HG02885 (cell line): ENCODE measurements around the gene ABCB6.

Experiments used
- ATAC-seq: cut with Tn5 transposase; IDR thresholded peaks from one replicate; pipeline ENCODE4 v1.9.1; 2021; ENCODE audit warnings: mild to moderate bottlenecking; ENCODE audit not compliant: unreplicated experiment, poor library complexity

The ABCB6 gene

DNA sequence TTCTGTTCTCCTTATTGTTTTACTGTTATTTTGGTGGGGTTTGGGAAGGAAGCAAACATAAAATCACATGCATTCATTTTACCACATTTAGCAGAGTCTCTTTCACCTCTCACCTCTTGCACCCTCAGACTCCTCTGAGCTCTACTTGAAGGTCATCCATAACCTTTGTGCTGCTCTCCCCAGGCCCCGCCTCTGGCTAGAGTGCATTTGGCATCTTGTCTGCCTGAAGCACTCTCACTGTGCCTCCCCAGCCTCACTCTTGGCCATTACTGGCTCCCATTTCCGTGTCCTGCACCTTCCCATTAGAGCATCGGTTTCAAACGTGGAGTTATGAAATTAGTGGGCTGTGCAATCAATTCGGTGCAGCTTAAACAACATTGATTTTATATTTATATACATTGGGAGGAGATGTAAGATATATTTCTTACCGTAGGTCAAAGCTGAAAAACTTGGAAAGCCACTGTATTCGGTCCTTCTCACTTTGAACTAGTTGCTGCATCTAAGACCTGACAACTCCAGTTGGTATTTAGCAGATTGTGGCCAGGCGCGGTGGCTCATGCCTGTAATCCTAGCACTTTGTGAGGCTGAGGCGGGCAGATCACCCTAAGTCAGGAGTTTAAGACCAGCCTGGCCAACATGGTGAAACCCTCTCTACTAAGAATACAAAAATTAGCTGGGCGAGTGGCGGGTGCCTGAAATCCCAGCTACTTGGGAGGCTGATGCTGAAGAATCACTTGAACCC lies 19.1 kb downstream of the ABCB6 start:
- no peak for ATAC-seq

DNA sequence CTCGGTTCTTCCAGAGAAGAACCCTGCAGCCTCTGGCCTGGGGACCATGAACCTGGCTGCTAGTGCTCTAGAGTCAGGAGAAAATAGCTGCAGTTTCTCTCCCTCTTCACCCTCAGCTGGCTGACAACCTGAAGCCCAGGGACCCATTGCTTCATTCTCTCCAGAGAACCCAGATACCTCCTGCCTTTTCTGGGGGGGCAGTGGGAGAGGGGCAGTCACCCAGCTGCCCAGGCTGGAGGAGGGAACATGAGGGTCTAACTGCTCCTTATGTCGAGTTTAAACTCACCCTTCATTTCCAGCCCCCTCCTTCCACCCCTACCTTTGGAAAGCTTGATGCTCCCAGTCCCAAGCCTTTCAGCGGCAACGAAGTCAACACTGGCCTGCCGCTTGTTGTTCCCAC lies 19.8 kb downstream of the ABCB6 start:
- ATAC-seq, result no peak

DNA sequence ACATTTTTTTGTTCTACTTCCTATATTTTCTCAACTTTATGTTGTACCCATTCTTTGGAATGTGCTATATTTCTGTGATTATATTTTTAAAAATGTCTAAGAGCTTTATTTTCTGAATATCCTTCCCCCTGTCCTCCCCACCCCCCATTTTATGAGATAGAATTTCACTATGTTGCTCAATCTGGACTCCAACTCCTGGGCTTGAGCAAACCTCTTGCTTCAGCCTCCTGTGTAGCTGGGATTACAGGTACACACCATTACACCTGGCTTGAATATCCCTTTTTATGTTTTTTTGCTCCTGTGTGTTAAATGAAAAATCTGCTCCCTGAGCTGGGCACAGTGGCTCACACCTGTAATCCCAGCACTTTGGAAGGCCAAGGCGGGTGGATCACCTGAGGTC lies 21.4 kb downstream of the ABCB6 start:
- ATAC-seq, result no peak

DNA sequence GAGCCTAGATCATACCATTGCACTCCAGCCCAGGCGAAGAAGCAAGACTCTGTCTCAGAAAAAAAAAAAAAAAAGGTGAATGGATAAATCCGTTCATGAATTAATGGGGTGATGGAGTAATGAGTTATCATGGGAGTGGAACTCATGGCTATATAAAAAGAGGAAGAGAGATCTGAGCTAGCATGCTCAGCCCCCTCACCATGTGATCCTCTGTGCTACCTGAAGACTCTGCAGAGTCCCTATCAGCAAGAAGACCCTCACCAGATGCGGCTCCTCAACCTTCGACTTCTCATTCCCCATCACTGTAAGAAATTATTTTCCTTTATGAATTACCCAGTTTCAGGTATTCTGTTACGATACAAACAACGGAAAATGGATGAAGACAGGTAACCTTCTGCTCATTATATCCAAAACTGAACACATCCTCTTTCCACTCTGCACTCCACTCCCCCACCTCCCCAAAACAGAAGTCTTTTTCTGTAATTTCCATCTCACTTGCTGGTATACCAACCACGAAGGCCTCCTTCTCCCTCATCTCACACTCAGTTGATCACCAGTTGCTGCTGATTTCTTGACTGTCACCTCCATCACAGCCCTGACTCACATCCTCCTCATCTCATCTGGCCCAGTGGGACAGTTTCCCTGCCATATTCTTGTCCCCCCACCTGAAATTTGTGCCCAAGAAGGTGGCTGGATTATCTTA lies 31.9 kb downstream of the ABCB6 start:
- ATAC-seq, result no peak

DNA sequence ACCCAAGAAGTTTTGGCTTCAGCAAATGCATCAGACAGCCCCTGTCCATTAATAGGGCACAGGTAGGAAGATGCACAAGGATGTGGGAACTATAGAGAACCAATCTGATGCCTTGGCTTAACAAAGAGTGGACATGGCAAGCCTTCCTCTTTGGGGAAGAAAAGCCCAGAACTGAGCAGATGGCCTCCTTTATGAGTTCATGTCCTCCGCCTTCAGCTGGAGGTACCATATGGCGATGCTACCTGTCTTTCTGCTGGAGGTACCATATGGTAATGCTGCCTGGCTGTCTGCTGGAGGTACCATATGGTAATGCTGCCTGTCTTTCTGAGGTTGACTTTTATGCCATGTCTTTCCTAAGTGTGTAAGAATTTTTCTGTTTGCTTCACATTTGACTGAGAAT lies 34.6 kb downstream of the ABCB6 start:
- no peak for ATAC-seq

DNA sequence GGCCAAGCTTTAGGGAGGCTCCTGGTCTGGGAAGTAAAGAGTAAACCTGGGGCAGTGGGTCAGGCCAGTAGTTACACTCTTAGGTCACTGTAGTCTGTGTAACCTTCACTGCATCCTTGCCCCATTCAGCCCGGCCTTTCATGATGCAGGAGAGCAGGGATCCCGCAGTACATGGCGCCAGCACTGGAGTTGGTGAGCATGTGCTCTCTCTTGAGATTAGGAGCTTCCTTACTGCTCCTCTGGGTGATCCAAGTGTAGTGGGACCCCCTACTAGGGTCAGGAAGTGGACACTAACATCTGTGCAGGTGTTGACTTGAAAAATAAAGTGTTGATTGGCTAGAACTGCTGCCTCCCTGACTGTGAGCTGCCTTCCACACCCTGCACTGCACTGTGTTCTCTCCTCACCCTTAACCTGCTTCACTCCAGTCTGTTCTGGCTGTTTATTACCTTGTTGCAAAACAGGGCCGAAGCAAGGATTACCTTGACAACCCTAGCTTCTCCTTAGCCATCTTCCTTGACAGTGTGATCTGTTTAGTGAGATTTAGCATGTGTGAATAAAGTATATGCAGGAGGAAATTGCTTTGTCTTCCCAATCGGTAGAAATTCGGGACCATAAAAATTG lies 35.5 kb downstream of the ABCB6 start:
- ATAC-seq, result no peak

DNA sequence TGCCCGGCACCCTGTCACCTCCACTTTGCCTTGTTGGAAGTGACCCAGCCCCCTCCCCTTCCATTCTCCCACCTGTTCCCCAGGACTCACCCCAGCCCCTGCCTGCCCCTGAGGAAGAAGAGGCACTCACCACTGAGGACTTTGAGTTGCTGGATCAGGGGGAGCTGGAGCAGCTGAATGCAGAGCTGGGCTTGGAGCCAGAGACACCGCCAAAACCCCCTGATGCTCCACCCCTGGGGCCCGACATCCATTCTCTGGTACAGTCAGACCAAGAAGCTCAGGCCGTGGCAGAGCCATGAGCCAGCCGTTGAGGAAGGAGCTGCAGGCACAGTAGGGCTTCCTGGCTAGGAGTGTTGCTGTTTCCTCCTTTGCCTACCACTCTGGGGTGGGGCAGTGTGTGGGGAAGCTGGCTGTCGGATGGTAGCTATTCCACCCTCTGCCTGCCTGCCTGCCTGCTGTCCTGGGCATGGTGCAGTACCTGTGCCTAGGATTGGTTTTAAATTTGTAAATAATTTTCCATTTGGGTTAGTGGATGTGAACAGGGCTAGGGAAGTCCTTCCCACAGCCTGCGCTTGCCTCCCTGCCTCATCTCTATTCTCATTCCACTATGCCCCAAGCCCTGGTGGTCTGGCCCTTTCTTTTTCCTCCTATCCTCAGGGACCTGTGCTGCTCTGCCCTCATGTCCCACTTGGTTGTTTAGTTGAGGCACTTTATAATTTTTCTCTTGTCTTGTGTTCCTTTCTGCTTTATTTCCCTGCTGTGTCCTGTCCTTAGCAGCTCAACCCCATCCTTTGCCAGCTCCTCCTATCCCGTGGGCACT lies 36.2 kb downstream of the ABCB6 start:
- ATAC-seq, result no peak

DNA sequence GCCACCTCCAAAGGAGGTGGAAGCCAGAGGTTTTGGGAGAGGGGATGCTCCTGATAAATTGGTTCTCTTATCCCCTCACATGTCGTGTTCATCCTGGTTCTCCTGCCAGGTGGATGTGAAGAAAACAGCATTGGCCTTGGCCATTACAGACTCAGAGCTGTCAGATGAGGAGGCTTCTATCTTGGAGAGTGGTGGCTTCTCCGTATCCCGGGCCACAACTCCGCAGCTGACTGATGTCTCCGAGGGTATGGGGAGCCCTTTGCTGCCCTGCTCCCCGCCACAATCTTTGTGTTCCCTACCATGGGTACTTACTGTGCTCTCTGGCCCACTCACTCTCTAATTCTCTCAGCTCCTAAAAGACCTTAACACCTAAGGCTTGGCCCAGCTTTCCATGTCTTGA lies 37.2 kb downstream of the ABCB6 start:
- no peak for ATAC-seq

DNA sequence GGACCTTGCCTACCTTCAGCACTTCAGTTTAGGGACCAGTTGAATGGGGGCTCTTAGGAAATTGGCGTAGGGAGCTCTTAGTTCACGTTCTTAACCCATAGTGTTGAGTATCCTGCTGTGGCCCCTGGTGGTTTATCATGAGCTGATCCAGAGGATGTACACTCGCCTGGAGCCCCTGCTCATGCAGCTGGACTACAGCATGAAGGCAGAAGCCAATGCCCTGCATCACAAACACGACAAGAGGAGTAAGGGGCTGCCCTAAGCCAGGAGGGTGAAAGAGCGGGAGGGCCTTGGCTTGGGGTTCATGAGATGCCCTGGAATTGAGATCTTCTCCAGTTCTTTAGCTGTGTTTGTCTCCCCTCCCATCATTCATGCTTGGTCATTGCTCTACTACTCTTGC lies 37.8 kb downstream of the ABCB6 start:
- ATAC-seq, result no peak

DNA sequence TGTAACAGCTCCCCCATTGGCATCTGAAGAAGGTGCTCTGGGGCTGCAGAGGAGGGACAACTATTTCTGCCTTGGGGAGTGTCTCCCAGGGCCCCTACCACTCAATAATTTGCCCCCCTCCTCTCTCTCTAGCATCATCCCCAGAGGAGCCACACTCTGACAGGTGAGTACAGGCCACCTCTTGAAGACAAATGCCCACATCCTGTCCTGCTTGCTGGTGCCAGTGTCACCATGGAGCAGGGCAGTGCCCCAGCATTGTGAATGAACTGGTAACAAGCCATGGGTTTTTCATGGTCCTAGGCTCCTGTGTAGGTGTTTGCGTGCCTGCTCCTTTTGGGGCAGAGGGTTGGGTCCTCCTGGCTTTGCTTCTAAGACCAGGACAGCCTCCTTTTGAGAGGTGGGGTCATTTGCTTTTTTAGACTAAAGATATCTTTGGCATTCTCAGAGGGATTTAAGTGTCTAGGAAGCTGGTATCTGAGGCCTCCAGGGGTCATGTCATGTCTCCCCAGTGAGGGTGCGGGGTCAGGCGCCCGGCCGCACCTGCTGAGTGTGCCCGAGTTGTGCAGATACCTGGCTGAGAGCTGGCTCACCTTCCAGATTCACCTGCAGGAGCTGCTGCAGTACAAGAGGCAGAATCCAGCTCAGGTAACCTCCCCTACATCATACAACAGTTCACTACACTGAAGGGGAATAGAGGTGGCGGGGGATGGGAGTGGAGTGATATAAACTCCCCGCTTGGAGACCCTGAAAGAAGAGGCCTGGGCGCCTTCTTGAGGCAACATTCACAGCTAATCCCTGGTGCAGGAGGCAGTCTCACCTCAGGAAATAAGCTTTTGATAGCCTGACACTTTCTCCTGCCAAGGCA lies 38.9 kb downstream of the ABCB6 start:
- no peak for ATAC-seq

DNA sequence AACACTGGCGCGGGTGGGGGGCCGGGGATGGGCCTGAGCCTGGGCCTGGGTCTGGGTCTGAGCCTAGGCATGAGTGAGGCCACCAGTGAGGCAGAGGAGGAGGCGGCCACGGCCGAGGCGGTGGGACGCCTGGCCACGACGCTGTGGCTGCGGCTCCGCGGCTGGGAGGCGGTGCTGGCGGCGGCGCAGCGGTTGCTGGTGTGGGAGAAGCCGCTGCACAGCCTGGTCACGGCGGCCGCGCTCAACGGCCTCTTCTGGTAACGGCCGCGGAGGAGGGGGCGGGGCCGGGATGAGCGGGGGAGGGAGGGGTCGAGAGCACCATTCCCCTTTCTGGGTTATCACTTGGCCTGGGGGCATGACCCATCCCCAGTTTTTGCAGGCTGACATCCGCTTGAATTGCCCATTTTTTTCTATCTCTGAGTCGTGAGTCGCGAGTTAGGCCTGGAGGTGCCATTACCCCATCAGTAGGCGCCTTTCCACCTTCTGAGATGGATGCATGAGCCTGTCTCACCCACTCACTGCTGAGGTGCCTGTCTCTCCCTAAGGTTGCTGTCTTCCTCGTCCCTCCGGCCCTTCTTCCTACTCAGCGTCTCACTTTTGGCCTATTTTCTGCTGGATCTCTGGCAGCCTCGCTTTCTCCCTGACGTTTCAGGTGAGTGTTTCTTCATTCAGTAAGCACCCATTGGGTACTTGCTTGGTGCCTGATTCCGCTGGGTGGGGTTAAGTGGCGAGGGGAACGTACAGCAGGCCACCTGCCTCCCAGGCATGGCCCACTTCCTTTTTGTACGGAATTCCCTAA lies 40.2 kb downstream of the ABCB6 start:
- ATAC-seq, result peak; percentile 23

DNA sequence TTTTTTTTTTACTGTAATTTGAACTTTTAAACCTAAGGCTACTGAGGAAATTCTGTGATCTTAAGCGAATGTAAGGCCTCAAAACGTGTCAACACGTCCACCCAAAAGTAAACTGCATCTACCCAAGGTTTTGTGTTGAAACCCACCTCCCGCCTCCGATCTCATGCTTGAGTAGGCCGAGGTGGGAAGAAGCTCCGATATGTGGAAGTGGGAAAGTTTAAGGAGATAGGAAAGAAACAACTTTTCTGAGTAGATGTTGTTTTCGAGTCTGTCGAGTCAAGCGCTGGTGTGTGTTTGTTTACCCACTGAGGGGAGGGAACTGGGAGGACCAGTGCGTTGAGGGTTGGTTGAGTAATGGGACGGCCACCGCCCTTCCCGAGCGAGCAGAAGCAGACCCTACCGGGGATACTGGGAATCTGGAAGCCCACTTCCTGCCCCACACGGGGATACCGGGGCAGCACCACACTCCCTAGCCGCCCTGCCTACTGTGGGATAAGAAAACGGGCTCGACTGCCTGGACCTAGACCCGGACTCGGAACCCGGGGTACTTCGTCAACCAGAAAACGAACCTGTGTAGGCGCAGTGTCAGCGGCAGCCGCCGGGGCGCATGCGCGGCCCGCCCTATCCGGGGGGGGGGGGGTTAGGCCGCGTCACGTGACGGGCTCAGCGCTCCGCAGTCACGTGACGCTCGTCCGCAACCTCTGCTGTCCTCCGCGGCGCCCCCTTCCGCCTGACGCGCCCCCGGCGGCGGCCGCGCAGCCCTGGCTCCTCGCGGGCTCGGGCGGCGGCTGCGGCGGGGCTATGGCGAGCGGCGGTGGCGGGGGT lies 41.0 kb downstream of the ABCB6 start, which contains the start of gene RETREG2:
RETREG2 (plus strand) TSS at position 724 of the 825 bp plus-strand sequence; CDS start at position 802, 78 bp downstream.
- ATAC-seq, result peak; percentile 47

DNA sequence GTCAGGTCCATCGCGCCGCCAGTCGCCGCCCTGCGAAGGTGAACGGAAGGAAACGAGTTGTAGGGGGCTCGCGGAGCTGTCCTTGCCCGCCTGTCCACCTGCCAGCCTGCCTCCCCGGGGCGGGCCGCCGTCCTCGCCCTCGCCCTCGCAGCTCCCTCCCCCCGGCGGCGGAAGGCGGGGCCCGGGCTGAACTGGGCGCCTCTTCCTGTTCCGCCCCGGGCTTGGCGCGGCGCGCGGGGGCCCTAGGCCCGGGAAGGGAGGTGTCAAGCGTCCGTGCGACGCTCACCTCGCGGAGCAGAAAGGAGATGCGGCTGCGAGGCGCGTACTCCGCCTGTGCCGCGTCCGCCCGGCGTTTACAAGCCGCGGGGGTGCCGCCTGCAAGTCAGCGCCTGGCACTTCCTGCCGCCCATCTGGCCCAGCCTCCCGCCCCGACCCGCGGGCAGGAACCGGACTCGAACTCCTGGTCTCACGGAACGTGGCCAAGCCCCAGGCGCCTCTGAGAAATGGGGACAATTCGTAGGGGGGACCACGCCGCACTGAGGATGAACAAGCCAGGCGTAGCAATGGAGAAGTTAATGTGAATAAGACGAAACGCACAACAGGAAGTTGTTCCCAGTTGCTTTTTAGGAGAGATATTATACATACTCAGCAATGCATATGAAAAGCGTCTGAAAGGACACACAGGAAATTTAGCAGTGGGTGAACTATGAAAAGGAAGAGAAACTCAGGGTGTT lies 41.8 kb downstream of the ABCB6 start, which contains the start of gene CNPPD1:
CNPPD1 (minus strand) TSS at position 108 of the 734 bp plus-strand sequence; CDS start at position 11, 97 bp downstream.
- ATAC-seq, result peak; percentile 77

DNA sequence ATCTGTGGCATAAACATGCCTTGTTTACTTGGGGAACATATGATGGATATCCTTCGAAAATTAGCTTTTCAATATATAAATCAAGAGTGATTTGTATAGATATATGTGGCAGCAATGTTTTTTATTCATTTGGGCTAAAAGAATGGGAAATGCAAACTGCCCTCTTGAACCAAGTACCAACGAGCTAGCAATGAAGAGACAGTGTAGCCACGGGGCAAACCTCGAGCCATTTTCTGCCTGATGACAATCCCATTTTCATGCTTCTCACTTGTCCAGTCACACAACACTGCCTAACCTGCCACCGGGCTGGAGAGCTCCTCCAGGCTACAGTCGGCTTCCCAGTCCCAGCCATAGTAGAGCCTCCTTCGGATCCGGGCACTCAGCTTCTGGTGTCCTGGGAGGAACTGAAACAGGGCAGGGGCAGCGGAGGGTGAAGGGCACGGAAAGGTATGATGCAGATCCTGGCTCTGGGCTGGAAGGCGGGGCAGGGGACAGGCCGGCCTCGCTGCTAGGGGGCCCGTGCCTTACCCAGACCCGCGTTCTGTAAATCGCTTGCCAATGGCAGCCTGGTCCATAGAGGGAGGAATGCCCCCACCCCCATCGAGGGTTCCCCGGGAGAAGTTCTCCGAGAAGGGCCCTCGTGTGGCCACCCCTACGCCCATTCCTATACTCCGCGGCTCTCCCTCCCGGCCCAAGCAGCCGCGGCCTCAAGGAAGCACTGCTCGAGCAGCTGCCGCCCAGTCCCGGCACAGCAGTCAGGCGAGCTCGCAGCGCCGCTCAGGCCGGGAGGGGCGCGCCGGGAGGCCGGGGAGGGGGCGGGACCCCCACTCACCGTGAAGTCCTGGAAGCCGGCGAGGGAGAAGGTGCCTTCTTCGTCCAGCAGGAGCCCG lies 42.6 kb downstream of the ABCB6 start:
- ATAC-seq, result peak; percentile 22

DNA sequence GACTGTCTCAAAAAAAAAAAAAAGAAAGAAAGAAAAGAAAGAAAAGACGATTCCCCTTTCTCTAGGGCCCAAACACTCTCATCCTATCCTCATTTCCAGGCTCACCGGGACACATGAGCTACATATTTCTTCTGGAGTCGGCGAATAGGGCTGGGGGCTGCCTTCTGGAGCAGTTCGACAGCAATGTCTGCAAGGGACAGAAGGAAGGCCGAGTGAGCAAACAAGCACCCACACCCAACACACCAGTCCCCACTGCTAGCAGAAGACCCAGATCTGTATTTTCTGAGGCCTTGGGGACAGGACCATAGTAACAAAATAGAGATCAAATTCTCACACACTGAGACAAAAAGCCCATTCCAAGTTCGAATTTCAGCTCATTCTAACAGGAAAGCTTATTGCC lies 43.3 kb downstream of the ABCB6 start:
- ATAC-seq, result no peak

DNA sequence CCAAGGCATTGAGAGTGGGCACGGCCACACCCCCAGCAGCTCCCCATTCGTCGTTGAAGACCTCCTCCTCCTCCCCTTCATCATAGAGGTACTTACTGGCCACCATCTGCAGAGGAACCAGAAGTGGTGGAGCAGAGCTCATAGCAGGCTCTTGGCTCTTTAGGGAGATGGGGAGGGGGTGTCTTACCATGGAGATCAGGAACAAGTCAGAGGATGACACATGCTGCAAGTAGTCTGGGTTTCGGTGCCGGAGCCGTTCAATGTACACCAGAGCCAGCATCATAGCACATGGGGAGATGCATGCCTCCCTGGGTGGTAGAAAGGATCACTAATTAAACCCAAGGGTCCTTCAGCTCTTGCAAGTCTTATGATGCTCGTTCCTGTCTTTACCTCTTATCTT lies 44.0 kb downstream of the ABCB6 start:
- no peak for ATAC-seq
